Nephron progenitor cell (in vitro differentiated cells): ENCODE results near the gene AGTR1.
A peak's percentile ranks its signal among the peaks of the same experiment; 100 is the strongest.

Experiments
- DNase-seq: peaks from one replicate; pipeline ENCODE4 v3.0.0; 2021
- H3K27ac Mint-ChIP-seq: 2 replicates; pipeline ENCODE4 v1.8.0; 2021; ENCODE audit warnings: mild to moderate bottlenecking, moderate library complexity, mixed read lengths
- H3K27me3 Mint-ChIP-seq: 2 replicates; pipeline ENCODE4 v1.8.0; 2021; ENCODE audit warnings: mild to moderate bottlenecking, low read depth, mixed read lengths; ENCODE audit not compliant: poor library complexity
- H3K36me3 Mint-ChIP-seq: 2 replicates; pipeline ENCODE4 v1.8.0; 2021; ENCODE audit warnings: low read depth, mixed read lengths
- H3K4me1 Mint-ChIP-seq: 2 replicates; pipeline ENCODE4 v1.8.0; 2021; ENCODE audit warnings: mixed read lengths
- H3K4me3 Mint-ChIP-seq: 2 replicates; pipeline ENCODE4 v1.8.0; 2021; ENCODE audit warnings: mild to moderate bottlenecking, moderate library complexity, mixed read lengths
- H3K9me3 Mint-ChIP-seq: 2 replicates; pipeline ENCODE4 v1.8.0; 2021; ENCODE audit warnings: mild to moderate bottlenecking, moderate library complexity, mixed read lengths
- CTCF ChIP-seq: fragments of 200-600 bp; sonication (generic); IDR thresholded peaks from 2 replicates; pipeline ENCODE4 v1.5.0; 2021; ENCODE audit warnings: antibody characterized with exemption

AGTR1 gene

DNA sequence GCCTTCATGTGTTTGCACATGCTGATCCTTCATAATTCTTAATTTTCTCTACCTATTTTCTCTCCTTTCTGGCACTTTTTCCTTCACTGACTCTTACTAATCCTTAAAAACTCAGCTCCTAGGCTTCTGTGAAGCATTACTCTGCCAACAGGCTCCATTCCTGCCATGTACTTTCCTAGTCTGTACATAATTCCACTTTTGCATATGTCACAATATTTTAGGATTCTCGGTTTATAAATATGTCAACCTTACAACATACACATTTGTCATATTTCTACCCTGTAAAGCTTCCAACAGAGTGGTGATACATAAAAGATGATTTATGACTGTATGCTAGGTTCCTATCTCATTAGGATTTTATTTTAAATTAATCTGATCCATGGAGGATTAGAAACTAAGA, 38.2 kb upstream of the AGTR1 start:
- no peak for DNase-seq
- H3K27me3 Mint-ChIP-seq = no peaks in the 10 kb centered on the region
- TF ChIP-seq CTCF = no peak
- H3K27ac Mint-ChIP-seq = no peak overlapping the region
- H3K9me3 Mint-ChIP-seq = peaks cover 3% of the 10 kb centered on the region
- no peaks in the 10 kb centered on the region for H3K4me1 Mint-ChIP-seq
- no peaks in the 10 kb centered on the region for H3K36me3 Mint-ChIP-seq
- H3K4me3 Mint-ChIP-seq = no peak overlapping the region

DNA sequence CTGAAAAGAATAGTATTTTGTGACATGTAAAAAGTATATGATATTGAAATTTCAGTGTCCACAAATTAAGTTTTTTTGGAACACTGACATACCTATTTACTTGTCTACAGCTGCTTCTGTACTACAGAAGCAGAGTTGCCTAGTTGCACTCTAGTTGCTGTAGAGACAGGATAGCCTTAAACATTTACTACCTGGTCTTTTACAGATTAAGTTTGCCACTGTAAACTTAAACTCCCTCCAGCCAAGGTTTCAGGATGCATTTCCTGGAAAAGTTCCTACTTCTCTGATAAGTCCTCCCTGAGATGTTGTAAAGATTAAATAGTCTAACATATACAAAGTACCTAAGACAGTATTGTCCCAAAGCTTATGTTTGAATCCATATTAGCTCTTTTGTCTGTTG, 17.4 kb upstream of the AGTR1 start:
- no peaks in the 10 kb centered on the region for H3K36me3 Mint-ChIP-seq

GRCh38 chr3:148681080-148681479, 16.6 kb upstream of the AGTR1 start:
- H3K27ac Mint-ChIP-seq = no peak overlapping the region
- DNase-seq = no peak
- no peaks in the 10 kb centered on the region for H3K27me3 Mint-ChIP-seq
- no peak overlapping the region for H3K4me3 Mint-ChIP-seq
- H3K4me1 Mint-ChIP-seq = no peaks in the 10 kb centered on the region
- no peak for TF ChIP-seq CTCF
- no peaks in the 10 kb centered on the region for H3K36me3 Mint-ChIP-seq
- H3K9me3 Mint-ChIP-seq = no peaks in the 10 kb centered on the region

More for the DNA sequence above, 17.4 kb upstream of the AGTR1 start:
- peaks cover 4% of the 10 kb centered on the region for H3K27me3 Mint-ChIP-seq
- no peaks in the 10 kb centered on the region for H3K4me1 Mint-ChIP-seq
- H3K27ac Mint-ChIP-seq = no peak overlapping the region
- no peak for DNase-seq
- TF ChIP-seq CTCF = no peak
- no peak overlapping the region for H3K4me3 Mint-ChIP-seq
- no peaks in the 10 kb centered on the region for H3K9me3 Mint-ChIP-seq

GRCh38 chr3:148682997-148683396, 14.7 kb upstream of the AGTR1 start:
- Mint-ChIP-seq H3K9me3 (no peaks in the 10 kb centered on the region), H3K36me3 (no peaks in the 10 kb centered on the region), H3K4me1 (no peaks in the 10 kb centered on the region), H3K27me3 (no peaks in the 10 kb centered on the region), H3K4me3 (no peak overlapping the region), H3K27ac (no peak overlapping the region)
- TF ChIP-seq CTCF = no peak
- no peak for DNase-seq

DNA sequence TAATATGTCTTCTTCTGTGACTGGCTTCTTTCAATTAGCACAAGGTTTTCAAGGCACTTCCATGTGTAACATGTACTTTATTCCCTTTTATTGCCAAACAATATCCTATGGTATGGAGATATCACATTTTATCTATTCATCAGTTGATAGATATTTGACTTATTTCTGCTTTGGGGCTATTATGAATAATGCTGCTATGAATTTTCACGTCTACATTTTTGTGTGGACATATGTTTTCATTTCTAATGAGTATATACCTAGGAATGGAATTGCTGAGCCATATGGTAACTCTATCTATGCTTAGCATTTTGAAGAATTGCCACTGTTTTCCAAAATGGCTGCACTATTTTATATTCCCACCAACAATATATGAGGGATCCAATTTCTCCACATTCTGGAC, 3.6 kb upstream of the AGTR1 start:
- H3K9me3 Mint-ChIP-seq = peaks cover 7% of the 10 kb centered on the region
- H3K4me3 Mint-ChIP-seq = no peak overlapping the region
- H3K36me3 Mint-ChIP-seq = no peaks in the 10 kb centered on the region
- no peak for DNase-seq
- no peak overlapping the region for H3K27ac Mint-ChIP-seq
- peaks cover 51% of the 10 kb centered on the region for H3K27me3 Mint-ChIP-seq
- H3K4me1 Mint-ChIP-seq = peaks cover 13% of the 10 kb centered on the region
- no peak for TF ChIP-seq CTCF

DNA sequence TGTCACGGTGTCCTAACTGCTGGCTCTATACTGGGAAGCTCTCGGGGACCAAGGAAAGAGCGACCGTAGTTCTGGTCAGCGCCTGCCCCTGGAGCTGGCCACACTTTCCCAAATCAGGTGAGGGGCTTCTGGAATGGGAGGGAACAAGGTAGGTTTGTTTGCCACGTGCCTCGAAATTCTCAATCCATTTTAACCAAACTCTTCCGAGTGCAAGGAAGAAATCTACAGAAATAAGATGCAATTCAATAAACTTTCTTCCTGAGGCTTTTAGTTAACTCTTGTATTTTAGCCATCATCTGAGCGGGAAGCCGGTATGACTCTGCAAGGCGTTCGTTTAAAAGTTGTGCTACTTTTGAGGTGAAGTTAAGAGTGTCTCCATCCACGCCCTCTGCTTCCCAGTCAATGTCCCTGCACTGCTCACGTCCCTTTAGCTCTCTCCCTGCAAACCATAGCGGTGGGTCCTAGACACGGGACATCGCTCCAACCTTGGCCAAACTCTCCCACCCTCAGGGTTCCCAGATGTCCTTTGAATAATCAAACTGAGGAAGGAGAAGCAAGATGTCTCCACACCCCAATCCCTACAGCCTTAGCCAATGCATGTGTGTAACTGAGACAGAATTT, 597 bp downstream of the AGTR1 start:
- DNase-seq = no peak
- H3K27me3 Mint-ChIP-seq = peaks cover 67% of the 10 kb centered on the region
- no peaks in the 10 kb centered on the region for H3K36me3 Mint-ChIP-seq
- peaks cover 13% of the 10 kb centered on the region for H3K4me1 Mint-ChIP-seq
- H3K27ac Mint-ChIP-seq = no peak overlapping the region
- no peak for TF ChIP-seq CTCF
- no peaks in the 10 kb centered on the region for H3K9me3 Mint-ChIP-seq
- peak overlapping the region; percentile 84 for H3K4me3 Mint-ChIP-seq
